Esophagus squamous epithelium (tissue), 4 donors: Measurements from ENCODE around the gene GPRIN3.

Experiments
- CTCF ChIP-seq, 6 experiments: fragments of 450-650 bp in 4 of 6; fragments of 200-600 bp in 2 of 6; sonication (generic) in 2 of 6; IDR thresholded peaks; one replicate each; pipeline ENCODE4 v1.5.1; 2016 to 2019; ENCODE audit warnings: antibody characterized with exemption in 6 of 6, mild to moderate bottlenecking in 4 of 6, moderate library complexity in 4 of 6
- POLR2A ChIP-seq, 4 donors: fragments of 450-650 bp; IDR thresholded peaks; one replicate each; pipeline ENCODE4 v1.6.1; 2017; ENCODE audit warnings: antibody characterized with exemption in 4 of 4, mild to moderate bottlenecking in 4 of 4, moderate library complexity in 3 of 4

- peak; percentile 42 to 82 (median 72) for TF ChIP-seq CTCF (IDR thresholded peaks at IDR 0.05)
- TF ChIP-seq POLR2A (IDR thresholded peaks at IDR 0.05): no peak
Measured at GRCh38 chr4:89226665-89227574, 80.7 kb downstream of the GPRIN3 start.
